GM18507 (cell line): Measurements from ENCODE around the gene GABBR2.
A peak's percentile ranks its signal among the peaks of the same experiment; 100 is the strongest.

Source experiments
- DNase-seq: peaks from one replicate; pipeline ENCODE4 v3.0.0; 2011; ENCODE audit warnings: low read depth; ENCODE audit not compliant: insufficient read length; ENCODE audit errors: extremely low spot score
- FAIRE-seq: peaks from 2 replicates; lab custom pipeline; 2011; peaks lifted over from hg19 to GRCh38; lab: Jason Lieb, UNC

GABBR2 gene

DNA sequence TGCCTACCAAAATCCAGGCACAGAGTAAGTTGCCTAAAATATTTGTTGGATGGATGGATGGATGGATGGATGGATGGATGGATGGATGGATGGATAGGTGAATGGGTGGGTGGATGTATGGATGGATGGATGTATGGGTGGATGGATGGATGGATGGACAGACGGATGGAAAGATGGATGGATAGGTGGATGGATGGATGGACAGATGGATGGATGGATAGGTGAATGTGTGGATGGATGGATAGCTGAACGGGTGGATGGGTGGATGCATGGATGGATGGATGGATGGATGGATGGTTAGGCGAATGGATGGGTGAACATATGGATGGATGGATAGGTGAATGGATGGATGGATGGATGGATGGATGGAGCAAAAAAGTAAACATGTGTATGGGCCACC is 131.9 kb downstream of the GABBR2 start:
- FAIRE-seq (no peak), DNase-seq (no peak)

DNA sequence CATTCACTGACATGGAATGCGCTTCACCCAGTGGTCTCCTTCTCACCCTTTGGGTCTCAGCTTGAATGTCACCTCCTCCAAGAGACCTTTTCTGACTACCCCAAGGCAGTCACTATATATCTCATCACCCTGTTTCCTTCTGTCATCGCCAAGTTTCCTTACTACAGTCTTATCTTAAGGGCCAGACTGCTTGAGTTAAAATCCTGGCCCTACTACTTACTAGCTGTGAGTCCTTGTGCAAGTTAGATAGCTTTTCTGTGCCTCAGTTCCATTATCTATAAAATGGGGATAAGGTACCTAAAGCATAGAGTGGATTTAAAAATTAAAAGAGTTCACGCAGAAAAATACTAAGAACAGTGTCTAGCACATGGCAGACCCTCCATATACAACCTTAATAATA is 132.4 kb downstream of the GABBR2 start:
- FAIRE-seq: no peak
- DNase-seq: no peak

DNA sequence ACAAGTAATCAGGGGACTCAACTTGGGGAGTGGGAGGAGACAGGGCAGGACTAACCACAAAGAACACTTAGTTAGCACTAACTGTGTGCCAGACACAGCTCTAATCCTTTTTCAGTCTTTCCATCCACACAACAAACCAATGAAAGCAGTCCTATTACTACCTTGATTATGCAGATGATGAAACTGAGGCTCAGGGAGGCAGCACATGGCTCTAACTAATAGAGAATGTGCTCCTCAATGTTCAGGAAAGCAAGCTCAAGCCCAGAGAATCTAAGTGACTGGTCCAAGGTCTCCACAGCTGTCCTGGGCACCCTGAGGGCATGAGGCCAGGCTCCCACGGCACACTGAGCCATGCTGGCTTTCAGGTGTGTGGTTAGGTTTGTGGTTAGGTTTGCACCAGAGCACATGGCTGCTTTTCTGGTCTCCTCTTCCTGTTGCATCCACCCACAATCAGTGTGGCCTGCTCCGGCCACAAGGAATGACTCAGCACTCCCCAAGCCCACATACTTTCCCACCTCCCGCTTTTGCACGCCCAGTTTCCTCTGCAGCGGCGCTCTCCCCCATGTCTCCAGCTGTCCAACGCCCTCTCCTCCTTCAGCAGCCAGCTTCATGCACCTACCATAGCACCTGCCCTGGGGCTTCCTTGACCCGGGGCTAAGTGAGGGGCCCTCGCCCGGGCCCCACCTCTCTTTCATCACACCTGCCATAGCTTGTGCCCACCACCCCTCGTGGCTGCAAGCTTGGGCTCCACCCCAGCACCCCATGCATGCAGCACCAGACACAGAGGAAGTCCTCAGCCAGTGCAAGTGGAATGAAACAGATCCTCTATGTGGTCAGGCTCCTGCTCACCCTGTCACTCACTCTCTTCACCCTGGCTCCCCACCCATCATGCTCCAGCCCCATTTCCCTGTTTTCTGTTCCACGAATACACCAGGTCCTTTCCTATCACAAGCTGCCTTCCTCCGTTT is 133.1 kb downstream of the GABBR2 start:
- DNase-seq: peak; percentile 68

DNA sequence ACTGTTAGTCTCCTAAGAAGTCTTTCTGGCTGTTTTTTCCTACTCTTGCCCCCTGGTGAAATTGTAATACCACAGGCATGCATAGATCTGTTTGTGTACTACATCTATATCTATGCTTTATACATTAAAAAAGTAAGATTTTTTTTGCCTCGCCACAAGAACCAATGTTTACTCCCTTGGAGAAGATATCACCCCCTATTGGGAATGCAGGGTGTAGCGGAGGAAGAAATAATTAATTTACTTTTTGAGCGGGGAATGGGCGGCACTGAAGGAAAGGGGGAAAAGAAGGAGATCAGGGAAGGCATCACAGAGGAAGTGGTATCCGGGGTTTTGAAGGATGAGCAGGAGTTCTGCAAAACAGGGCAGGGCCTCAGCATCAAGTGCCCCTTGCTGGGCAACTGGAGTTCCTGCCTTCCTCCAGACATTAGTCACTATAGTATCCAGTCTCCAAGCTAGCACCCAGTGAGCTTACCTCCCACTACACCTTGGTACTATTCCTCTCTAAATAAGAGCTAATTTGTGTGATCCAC is 134.9 kb downstream of the GABBR2 start:
- FAIRE-seq (no peak), DNase-seq (no peak)

More for the DNA sequence above, 133.1 kb downstream of the GABBR2 start:
- peak; percentile 95 for FAIRE-seq

DNA sequence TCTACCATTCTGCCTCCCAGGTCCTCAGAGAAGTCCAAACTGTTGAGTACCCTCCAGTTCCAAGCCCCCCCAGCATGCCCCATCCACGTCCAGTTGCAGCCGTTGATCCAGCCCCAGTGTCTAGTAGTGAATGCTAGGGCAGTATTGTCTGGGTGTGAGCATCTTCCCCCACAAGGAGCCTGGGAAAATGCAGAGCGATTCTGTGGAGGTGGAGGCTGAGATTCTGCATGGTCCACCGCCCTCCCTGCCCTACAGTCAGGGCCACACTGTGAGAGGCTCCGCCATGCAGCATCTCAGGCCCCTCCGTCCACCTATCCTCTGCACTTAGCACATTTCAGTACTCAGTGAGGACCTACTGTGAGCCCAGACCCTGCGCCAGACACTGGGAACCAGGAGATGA is 135.9 kb downstream of the GABBR2 start:
- FAIRE-seq (no peak), DNase-seq (no peak)

DNA sequence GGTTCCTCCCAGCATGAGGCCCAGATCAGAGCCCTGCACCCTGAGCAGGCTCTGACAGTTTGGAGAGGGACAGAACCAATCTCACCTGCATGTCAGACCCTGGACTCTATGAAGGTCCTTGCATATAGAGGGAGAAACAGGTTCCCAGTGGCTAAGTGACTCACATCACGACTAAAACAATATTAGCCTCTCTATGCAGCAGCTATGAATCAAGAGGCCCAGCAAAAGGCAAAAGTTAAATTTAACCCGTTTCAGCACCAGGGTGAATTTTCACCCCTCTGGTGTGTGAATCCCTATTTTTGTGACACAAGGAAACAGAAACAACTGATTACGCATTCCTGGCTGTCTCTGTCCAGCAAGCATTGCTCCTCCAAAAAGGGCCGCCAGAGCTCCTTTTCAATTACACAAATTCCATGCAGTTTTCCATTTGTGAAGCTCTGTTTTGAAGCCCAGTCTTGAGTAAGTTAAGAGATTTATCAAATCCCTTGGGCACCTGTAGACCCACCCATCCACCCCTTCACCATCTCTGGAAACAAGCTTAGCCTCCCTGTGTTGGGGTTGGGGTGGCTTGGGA is 136.6 kb downstream of the GABBR2 start:
- DNase-seq (no peak), FAIRE-seq (no peak)

DNA sequence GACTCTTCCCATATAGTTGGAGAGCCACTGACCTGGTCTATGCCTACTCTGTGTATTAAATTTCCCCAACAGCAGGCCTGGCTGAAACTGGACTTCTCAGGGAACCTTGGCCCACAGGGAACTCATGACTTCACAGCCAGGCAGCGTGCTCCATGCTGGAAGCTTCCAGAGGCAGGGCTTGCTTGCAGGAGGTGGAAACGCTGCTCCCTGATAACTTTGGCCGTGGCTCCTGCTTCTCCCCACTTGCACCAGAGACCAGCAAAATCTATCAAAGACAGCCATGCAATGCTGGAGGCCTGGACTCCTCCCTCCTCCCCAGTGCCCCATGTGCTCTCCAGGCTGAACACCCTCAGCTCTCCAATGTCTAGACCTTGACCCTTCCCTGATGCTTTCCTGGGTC is 137.1 kb downstream of the GABBR2 start:
- FAIRE-seq: no peak
- DNase-seq: no peak

DNA sequence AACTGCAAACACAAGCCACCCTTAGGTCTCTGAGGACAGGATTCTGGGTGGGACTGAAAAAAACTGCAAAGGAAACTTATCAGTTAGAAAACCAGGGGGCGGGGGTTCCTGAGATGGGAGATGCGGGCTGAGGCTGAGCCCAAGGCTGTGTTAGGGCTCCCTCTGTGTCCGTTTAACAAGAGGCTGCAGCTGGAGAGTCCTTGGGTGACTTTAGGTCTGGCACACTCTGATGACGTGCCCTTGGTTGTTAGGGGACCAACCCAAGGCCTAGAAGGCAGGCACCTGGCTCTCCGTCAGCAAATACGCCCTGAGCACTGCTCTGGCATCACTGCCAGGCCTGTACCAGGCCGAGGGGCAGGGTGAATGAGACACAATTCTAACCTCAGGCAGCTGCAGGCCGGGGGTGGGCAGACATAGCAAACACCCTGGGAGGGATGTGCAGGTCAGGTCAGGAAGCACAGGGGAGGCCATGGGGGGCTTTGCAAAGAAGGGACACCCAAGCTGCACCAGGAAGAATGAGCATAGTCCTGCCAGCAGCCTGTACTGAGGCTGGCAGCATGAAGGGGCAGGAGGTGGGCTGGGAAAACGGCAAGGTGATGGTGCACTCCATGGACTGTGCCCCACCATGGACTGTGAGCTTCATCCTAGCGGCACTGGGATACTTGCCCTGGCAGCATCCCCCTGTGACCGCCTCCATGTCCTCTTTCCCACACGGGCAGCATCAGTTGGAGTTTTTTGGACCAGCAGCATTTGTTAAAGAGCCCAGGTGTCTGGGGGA is 137.9 kb downstream of the GABBR2 start:
- no peak for FAIRE-seq
- DNase-seq: no peak

DNA sequence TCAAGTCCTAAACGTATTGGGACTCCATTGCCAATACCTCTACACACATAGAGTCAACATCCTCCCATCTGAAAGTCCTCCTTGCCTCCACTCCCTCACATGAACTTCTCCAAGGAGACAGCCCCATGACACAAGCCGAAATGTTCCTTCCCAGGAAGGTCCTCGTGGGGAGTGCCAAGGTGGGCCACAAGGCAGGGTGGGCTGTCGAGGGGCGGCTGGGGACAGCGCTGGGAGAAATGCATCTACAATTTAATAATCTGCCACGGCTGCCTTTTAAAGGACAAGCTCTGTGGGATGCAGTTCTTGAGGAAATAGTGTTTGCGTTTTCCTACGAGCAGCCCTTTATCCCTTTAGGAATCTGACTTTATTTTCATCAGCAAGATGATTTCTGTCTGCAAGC is 138.7 kb downstream of the GABBR2 start:
- DNase-seq (no peak), FAIRE-seq (no peak)

DNA sequence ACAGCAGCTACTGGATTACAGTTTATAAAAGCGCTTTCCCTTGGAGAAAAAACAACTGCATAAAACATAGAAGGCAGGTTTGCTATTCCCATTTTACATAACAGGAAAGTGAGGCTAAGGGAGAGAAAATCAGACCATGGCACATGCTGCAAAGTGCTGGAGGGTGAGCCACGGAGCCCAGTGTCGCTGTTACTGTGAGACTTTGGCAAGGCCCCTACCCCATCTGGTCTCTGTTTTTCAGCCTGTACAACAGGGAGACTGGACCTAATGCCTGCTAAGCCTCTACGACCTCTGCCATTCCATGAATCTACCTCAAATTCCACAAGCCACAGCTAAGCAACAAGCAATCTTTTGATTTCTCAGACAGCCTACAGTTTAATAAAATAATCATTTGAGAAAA is 139.2 kb downstream of the GABBR2 start:
- no peak for DNase-seq
- no peak for FAIRE-seq

DNA sequence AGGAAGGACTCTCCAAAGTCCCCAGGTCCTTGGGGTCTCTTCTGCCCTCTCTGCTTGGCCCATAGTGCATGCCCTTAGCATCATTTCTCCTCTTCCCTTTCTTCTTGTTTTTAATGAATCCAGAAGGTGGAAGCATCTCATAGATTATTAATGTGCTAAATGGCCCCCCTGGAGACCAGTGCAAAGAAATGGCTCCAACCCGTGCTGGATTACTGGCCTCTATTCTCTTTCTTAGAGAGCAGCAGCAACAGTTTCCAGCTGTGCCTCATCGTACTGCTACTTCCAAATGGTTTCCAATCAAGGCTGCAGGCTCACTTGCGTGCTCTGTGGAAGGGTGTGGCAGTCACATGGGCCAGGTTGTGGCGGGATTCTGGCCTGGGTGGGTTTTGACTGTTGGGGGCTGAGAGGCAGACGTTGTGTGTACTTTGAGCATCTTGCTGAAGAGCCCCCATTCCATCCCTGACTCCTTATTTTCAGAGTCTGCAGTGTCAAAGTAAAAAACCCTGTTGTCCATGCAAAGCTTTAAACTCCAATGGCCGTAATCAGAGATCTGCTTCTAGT is 139.7 kb downstream of the GABBR2 start:
- FAIRE-seq (no peak), DNase-seq (no peak)

DNA sequence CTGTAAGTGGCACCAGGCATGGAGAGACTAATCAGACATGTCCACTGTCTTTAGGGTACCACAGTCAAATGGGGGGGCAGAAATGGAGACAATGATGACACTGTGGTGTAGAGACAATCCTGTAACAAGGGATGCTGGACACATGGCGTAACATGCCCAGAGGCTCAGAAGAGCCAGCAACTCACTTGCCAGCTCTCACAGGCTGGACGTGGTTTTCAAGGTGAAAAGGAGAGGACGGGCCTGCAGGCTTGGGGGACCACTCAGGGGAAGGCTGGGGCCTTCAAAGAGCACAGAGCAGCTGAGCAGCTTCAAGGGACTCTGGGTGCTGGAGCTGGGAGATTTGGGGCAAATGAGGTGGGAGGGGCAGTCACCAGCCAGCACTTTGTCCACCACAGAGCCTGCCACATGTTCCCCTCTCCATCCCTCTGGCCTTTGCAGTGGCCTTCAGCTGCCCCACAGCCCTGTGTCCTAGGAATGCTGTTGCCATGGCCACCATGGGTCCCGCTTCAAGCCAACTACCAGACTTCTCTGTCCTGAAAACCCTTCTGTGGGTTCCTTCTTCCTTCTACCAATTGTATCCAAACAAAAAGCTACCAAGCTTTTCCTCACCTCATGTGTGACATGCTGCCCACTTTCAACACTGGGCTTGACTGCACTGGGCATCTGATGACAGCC is 140.4 kb downstream of the GABBR2 start:
- no peak for DNase-seq
- FAIRE-seq: no peak

DNA sequence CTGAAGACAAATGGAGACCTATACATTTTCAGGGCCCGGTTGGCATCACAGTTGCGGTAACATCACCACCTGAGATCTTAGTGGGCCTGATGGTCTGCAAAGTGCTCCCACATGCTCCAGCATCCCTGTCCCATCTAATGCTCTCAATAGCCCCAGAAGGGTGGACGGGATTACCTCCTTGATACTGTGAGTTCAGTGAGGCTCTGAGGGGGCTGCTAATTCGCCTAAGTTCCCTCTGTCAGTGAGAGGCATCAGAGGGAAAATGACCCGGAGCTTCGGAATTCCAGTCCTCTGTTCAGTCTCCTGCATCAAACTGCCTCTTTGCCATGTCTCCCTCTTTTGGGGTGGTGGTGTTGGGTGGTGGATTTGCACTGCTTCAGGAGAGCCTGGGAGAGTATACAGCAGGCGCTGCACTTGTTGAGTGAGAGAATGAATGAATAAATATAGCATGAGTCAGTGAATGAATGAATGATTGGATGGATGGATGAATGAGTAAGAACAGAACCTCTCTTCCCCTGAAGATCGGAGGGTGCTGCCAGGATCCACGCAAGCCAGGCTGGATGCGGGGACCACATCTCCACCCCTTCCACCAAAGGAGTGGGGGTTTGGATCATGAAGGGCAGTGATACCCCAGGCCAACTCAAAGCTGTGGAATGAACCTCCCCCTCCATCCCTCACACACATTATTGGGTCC is 141.0 kb downstream of the GABBR2 start:
- DNase-seq (no peak), FAIRE-seq (no peak)

DNA sequence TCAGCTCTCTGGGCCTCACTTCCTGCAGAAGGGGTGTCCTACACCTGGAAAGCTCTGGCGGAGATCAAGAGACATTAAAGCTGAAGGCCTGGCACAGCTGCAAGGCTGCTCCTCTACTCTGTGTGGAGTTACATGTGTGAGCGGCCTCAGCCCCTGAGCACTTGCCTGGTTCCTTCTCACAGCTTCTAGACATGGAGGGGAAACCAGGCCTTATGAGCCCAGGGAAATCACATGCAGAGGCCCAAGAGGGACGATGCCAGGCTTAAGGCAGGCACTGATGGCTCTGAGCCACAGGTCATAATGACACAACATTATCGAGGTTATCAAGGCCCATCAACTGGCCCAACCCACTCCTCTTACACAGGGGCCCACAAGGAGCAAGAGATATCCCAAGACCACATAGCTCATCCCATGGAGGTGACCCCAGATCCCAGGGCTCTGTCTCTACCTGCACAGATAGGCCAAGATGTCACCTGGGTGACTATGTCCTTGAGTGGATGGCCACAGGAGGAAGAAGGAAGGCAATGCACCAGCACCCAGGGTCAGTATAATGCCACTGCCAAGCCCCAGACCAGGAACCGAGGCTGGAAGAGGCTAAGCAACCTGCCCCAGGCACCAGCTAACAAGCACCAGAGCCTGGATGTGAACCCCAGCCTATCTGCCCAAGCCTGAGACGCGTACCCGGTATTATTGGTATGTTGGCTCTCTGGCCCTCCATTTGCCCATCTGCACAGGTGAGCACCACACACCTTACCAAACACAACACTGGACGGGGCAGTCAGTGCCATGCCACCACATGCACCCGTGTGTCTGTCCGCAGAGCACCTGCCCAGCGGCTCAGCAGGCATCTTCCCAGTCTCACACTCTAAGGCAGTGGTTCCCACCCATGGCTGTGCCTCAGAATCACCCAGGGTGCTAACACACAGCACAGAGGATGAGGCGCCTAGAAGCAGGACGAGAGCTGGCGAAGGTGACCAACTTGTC is 143.3 kb downstream of the GABBR2 start:
- DNase-seq: no peak
- no peak for FAIRE-seq

DNA sequence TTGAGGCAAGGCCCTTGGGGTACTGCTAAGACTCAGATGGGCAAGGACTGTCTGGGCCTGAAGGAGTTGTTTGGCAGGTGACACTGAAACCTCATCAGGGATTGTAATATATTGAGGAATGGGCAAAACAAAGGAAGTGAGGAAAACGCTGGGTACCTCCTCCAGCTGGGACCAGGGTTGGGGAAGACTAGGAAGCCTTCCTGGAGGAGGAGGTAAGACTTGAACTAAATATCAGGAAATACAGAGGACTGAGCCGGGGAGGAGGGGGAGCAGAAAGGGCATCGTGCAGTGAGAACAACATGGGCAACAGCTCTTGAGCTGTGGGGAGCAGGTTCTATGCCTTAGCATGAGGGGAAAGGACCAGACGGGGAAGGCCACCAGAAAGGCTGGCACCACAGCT is 144.0 kb downstream of the GABBR2 start:
- FAIRE-seq (no peak), DNase-seq (no peak)

DNA sequence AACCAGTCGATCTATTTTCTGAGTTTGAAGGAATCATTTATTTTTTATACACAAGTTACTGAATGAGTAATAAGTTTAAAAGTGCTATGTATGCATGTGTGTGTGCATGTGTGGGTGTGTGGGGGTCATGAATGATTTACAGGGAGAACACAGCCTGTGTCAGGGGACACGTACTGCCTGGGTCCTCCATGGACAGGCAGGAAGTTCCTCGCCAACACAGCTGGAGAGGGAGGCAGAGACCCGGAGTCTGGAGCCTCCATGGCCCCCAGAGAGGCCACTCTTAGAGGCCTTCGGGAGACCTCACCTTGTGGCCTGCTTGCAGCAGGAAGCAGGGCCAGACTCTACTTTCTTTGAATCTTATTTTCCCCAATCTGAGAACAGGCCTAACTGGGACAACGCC is 144.7 kb downstream of the GABBR2 start:
- no peak for FAIRE-seq
- DNase-seq: no peak

DNA sequence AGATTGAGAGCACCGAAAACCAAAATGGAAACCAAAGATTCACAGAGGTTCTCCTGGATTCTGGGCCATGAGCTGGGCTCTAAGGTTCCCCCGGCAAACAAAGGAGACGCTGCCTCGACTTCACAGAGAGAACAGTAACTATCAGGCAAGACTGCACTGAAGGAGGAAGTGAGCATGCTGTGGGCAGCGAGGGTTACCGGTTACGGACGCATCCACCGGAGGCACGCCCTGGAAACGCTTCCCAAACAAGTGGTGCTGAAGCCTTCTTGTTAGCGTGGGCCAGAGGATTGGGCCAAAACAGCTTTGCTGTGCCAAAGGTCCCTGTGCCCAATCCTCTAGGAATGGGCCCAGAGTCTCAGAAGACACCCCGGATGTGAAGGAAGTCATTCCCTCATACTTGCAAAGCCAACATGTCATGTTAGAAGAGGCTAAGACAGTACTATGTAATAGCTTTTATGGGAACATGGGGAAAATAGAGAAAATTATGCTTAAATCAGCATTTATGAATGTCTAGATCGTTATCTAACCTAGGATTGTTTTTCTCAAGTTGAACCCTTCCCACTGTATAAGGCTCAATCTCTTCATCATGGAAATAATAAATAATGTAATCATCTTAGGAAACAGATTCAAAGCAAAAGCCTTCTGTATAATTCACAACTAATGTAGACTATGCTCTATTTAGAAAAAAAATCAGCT is 145.4 kb downstream of the GABBR2 start:
- FAIRE-seq (no peak), DNase-seq (no peak)
